Urothelium cell line (cell line): Measurements from ENCODE around the gene ABHD17C.

Source experiments
- DNase-seq: peaks from one replicate; pipeline ENCODE4 v3.0.0; 2011; ENCODE audit warnings: low spot score, mixed read lengths
- FAIRE-seq: peaks from 2 replicates; lab custom pipeline; 2011; peaks lifted over from hg19 to GRCh38; lab: Jason Lieb, UNC

The ABHD17C gene

DNA sequence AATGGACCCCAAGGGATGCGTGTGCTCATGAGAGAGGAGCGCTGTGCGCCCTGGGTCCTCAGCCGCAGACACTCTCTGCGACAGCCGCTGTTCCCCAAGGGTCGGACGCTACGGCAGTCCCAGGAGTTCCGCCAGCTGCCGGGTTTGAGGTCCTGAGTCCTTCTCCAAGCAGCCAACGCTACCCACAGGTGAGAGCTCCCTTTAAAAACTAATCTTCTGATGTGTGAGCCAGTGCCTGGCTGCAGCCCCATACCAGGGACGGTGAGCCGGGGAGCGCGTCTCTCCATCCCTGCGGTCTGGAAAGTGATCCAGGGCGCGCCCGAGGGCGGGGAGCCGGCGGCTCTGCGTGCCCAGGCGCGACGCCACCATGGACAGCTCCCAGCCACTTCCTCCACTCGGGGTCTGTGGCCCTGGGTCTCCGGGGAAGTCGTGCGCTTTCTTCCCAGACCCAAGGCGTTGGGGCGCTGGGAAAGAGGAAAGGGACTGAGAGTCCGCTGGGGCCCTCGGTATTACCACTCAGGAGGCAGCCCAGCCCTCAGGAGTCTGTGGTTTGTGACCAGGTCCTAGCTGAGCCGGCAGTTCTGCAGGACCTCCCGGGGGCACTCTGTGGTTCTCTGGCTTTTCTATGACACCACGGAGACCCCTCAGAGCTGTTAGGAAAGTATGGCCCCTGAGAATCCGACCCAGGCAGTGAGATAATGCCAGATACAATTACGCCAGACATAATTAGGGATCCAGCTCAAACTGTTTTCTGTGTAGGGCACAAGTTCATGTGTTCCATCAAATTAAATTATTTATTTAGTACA is 85.5 kb downstream of the ABHD17C start:
- DNase-seq (peak; percentile 86), FAIRE-seq (no peak)

DNA sequence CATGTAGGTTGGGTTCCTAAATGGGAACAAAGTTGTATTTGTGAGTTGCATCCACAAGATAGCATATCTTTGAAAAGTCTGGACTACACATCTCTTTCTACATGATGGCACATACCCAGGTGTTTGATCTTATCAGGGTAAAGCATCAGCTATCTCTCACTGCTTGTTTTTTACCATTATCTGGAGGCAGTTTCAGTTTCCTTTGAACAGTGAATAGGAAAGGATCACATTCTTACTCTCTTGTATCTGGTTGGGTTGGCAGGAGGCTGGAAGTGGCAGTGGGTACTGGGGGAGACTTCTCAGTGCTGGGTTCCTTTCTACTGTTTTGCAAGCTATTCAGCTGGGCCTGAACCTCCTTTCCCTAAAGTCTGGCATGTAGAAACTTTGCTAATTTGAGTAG is 88.2 kb downstream of the ABHD17C start:
- no peak for DNase-seq
- no peak for FAIRE-seq

DNA sequence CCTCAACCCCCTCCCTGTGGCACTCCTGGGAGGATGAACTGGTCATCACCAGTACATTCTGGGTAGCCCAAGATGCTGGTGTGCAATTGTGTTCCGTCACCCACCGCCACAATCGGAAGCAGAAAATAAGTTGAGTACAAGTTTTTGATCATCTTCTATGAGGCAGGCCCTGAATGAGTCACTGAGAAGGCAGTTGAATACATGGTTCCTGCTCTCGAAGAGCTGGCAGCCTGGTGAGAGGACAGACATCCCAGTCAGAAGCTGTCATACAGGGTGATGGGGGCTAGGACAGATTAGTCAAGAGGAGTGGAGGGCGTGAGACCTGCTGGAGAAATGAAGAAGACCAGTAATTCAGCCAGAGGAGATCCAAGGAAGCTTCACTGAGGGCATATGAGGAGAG is 90.2 kb downstream of the ABHD17C start:
- DNase-seq (no peak), FAIRE-seq (no peak)

DNA sequence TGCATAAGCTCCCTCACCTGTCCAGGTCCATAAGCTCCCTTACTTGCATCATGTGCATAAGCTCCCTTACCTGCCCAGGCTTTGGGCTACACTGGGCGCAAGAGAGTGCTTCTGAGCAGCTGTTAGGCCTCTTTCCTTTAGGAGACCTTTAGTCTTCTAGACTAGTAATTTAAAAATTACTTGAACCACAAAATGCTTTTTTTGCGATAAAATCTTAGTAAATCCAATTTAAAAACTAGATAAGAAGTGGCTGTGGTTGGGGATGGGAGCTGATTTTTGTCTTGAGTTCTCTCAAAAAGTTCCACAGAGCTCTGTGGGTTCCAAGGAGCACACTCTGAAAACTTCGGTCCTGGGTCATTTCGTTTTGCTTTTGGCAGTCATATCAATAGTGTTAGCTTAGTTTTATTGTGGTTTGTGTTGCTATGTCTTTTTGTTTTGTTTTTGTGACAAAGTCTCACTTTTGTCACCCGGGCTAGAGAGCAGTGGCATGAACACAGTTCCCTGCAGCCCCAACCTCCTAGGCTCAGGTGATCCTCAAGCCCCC is 90.8 kb downstream of the ABHD17C start:
- no peak for FAIRE-seq
- no peak for DNase-seq

DNA sequence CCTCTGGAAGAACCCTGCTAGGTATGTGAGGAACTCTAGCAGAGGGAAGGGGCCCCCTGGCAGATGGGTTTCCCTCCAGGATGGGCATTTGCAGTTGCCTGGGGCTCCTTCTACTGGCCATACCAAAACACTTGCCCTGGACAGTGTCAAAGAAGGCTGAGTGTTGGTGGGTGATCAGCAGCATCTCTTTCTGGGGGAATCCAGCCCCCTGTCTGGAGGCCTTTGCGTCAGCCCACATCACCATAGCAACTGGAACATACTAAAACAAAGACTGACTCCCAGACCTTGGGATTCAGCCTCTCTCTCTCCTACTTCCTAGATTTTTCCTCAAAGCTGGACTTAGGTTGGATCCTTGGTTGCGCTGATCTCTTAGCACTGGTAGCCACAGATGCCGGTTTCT is 92.2 kb downstream of the ABHD17C start:
- DNase-seq (no peak), FAIRE-seq (no peak)

DNA sequence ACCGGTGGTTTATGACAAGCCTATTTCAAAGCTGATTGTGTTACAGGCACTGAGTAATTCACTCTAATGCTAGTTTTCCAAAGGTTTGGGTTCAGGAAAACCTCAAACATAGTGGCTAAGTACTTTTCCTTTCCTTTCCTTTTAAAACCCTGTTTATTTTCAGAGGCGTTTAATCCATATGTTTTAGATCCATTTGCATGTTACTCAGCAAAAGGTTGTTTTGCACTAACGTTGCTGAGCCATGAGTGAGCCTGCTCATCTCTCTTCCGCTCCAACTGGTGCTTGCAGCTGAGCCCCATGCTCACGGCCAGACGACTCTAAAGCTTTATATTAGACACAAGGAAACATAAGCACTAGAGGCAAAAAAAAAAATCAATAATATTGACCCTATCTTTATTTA is 93.4 kb downstream of the ABHD17C start:
- FAIRE-seq (no peak), DNase-seq (no peak)

DNA sequence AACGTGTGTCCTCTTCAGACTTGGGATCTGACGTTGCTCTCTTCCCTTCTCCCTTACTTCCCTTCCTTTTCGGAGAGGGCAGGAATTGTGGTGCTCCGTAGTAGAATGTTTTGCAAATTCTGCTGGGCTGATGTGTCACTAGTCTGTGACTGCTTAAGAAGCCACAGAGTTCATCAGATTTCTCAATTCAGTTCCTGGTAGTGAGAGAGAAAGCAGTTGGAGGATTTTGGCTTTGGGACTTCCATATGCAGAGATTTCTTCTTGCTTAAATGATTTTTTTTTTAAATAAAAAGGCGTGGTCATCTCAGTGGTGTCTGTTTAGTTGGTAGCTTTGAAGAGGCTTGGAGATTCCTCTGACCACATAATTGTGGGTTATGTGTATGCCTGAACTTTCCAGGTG is 94.2 kb downstream of the ABHD17C start:
- no peak for DNase-seq
- no peak for FAIRE-seq

DNA sequence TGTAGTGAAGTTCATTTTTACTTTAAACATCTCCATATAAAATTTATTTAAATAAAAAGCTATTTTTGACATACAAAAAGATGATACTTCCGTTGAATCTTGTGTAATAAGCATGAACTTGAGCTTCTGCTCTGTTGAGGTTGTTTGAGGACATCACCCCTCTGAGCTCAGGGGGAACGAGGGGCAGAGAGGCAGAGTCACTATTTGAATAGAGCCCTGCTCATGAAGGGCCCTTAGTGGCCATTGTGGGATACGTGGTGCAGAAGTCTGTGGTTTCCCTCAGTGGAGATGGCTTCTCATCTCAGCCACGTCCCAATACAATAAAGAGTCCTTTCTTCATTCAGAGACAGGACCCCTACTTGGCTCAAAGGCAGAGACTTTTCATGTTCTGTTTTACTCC is 94.7 kb downstream of the ABHD17C start:
- no peak for DNase-seq
- FAIRE-seq = no peak

DNA sequence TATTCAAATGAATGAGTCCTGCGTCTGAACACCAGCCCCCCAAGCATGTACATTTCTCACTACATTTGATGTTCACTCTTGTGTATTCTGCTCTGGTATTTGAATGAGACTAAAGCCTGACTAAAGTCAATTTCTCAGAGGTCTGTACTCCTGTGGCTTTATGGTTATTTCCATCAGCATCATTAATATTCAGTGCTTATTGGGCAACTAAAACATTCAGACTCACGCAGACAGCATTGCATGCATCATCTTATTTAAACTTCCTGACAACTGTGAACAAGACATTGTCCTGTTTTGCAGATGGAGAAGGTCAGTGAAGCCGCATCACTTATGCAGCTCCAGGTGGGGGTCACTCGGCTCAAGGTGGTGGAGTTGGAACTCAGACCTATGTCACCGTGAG is 95.1 kb downstream of the ABHD17C start:
- no peak for FAIRE-seq

DNA sequence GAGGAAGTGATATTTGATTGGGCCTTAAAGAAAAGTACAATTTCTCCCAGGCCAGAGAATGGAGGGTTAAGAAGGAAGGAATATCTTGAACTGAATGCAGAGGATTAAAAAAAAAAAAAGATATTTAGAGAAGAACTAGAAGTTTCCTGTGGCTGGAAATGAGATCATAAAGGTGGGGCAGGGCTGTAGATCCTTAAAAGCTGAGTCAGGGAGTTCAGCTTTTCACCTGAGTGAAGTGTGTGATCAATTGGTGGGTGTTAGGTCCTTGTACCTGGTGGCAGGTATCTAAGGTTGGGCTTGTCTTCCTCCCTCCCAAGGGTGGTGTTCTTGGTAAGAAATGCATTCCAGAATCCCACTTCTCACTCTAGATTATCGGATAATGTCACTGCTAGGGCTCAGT is 95.9 kb downstream of the ABHD17C start:
- no peak for DNase-seq
- no peak for FAIRE-seq

More for the DNA sequence above, 95.1 kb downstream of the ABHD17C start:
- no peak for DNase-seq

DNA sequence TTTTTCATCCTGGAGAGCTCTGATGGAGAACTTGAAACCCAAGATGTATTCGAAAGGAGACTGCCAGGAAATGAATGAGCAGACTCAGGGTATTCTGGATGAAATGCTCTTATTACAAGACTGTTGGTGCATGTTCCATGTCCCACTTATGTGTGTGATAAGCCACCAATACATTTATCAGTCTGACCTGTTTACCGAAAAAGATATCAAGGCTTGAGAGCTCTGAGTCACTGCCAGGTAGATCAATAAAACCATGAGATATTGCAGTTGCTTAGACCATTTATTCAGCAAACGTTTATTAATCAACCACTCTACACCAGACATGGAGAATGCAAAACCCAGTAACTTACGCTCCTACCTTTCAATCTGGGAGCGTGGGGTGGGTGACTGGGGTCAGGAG is 101.3 kb downstream of the ABHD17C start:
- FAIRE-seq (no peak), DNase-seq (no peak)

DNA sequence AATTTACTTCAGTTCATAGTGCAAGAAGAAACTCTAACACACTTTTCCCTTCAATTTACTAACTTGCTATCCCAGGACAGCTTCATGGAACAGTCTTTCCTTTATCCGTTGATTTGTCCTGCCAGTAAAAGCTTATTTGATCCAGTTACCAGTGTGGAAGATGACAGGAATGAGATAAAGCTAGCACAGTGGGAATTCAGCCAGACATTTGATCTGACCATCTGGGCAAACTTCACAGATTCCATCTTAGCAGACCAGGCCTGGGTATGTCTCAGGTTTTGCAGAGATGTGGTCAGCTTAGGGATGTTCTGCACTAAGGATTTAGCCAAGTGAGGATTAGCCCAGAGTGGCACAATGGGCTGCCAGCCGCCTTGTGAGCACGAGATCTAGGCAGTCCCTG is 103.8 kb downstream of the ABHD17C start:
- DNase-seq (no peak), FAIRE-seq (no peak)

DNA sequence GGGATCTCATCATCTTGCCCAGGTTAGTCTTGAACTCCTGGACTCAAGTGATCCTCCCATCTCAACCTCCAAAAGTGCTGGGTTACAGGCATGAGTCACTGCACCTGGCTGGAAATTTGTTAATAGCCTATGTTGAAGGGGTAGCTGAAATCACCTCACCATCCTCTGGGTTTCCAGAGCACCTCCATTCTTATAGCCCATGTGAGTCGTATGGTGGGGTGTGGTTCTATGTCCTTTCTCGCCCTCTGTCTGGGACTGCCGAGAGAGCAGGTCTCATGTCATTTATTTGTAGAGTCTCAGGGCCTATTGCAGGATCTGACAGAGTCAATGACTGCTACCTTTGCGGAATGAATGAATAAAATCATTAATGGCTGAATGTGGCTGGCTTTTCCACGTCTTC is 105.0 kb downstream of the ABHD17C start:
- no peak for FAIRE-seq
- DNase-seq = no peak

DNA sequence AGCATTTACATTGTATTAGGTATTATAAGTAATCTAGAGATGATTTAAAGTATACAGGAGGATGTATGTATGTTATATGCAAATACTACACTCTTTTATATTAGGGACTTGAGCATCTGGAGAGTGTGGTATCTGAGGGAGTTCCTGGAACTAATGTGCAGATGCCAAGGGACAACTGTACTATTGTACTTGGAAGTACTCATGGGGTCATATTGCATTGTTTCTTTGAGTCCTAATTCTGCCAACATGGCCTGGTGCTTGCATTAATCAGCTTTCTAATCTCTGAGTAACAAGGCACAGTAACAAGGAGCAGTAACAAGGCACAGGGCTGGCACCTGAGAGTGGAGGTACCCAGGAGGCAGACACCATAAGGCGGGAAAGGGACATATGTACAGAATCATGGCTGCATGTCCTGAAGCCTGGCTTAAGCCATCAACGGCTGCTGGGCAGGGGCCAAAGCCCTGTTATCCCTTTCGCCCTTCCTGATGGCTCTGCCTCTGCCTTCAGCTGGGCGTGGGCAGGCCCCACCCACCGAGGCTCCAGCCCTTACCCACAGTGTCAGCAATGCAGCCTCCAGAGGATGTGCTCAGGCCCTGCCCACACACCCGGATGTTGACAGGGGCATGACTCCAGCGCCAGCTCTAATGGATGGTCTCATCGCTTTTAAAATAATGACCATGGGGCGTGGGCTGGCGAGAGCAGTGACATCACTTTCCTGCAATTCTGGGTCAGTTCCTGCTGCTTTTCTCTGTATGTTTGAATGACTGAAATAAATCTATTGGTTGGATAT is 107.0 kb downstream of the ABHD17C start:
- DNase-seq = peak; percentile 65

DNA sequence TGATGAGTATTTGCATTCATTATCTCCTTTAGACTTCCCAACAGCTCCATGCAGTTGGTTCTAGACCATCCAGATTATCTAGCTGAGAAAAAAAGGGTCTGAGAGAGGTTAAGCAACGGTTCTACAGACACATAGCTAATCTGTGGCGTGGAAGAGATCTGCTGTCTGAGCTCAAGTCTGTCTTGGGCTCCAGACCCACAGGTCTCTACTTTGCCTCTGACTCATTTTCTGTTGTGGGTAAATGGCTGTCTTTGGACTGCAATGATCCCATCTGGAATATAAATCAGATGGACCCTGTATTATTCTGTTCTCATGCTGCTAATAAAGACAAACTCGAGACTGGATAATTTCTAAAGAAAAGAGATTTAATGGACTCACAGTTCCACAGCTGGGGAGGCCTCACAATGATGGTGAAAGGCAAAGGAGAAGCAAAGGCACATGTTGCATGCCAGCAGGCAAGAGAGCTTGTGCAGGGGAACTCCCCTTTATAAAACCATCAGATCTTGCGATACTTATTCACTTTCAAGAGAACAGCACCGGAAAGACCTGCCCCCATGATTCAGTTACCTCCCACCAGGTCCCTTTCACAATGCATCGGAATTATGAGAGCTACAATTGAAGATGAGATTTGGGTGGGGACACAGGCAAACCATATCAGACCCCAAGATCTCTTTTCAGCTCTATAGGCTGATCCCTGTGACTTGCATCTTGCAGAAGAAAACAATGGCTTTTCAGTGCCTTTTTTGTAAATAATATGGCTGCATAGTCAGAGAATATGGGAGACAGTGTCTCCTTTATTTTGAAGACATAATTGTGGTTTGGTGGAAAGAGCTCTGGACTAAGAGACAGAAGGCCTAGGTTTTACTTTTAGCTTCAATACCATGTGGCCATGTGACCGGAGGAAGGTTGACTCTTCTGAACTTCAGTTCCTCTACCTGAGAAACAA is 108.7 kb downstream of the ABHD17C start:
- no peak for FAIRE-seq

More for the DNA sequence above, 107.0 kb downstream of the ABHD17C start:
- FAIRE-seq = no peak

DNA sequence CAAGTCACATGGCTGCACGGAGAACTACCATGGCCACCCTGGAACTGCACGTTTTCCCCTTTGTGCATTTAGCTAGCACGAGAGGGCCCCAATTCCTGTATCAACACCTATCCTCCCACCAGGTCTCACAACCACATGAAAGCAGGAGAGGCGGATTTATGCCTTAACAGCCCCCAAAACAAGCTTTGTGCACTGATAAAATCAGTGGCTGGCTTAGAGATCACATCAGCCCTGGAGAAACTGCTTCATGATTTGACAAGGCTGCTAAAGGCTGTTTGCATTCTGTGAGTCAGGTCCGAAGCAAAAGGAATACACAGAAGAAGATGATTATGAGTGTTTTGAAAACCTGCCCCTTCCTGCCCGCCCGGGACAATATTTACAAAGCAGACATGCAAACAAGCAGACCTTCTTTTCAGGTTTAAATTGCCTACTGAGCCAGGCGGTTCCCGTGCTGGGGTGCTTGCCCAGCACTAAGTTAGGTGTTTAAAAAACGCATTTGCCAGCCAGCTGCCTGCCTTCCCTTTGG is 109.9 kb downstream of the ABHD17C start:
- FAIRE-seq (no peak), DNase-seq (no peak)

More for the DNA sequence above, 108.7 kb downstream of the ABHD17C start:
- DNase-seq = no peak
